ENCODE measurements around the gene NPAS2.

NPAS2 gene

GRCh38 chr2:101027852-101028251 lies 207.9 kb downstream of the NPAS2 start:
- Histone ChIP-seq H3K4me3 (no peak overlapping the region), H3K27me3 (no peaks in the 10 kb centered on the region), H3K9me3 (no peaks in the 10 kb centered on the region), H3K27ac (no peak overlapping the region), H3K4me1 (no peaks in the 10 kb centered on the region), H3K36me3 (peaks cover 38 to 66% (median 45%) of the 10 kb centered on the region in 3 donors)
- no peak for DNase-seq
- no peak for TF ChIP-seq CTCF (IDR thresholded peaks at IDR 0.05)
- intact Hi-C loops (cut with DNase I; ENCODE audit: low total_unique reads), result no loop called here

GRCh38 chr2:101030866-101031554 lies 211.1 kb downstream of the NPAS2 start:
- no peak overlapping the region for H3K4me3 ChIP-seq
- no peaks in the 10 kb centered on the region for H3K4me1 ChIP-seq
- H3K36me3 ChIP-seq, result peaks cover 52 to 88% (median 75%) of the 10 kb centered on the region in 3 donors
- H3K9me3 ChIP-seq, result no peaks in the 10 kb centered on the region
- H3K27ac ChIP-seq, result no peak overlapping the region
- H3K27me3 ChIP-seq, result no peaks in the 10 kb centered on the region
- TF ChIP-seq CTCF (IDR thresholded peaks at IDR 0.05), result no peak
- DNase-seq, result no peak
- intact Hi-C loops (cut with DNase I; ENCODE audit: low total_unique reads), result loop anchor here (5.0 kb wide), 1 partner anchor 126 kb away; no protein-coding TSS in a partner anchor

- H3K36me3 ChIP-seq, result peaks cover 54 to 89% (median 73%) of the 10 kb centered on the region in 3 donors
- no peak overlapping the region for H3K4me3 ChIP-seq
- no peak for DNase-seq
- H3K27me3 ChIP-seq, result no peaks in the 10 kb centered on the region
- no peaks in the 10 kb centered on the region for H3K9me3 ChIP-seq
- no peak for TF ChIP-seq CTCF (IDR thresholded peaks at IDR 0.05)
- H3K4me1 ChIP-seq, result no peaks in the 10 kb centered on the region
- H3K27ac ChIP-seq, result no peak overlapping the region
- intact Hi-C loops (cut with DNase I; ENCODE audit: low total_unique reads), result loop anchor here (5.0 kb wide), 1 partner anchor 125 kb away; no protein-coding TSS in a partner anchor
Measured at GRCh38 chr2:101032084-101032776, 212.3 kb downstream of the NPAS2 start.

- DNase-seq, result no peak
- Histone ChIP-seq H3K4me3 (no peak overlapping the region), H3K4me1 (no peaks in the 10 kb centered on the region), H3K27me3 (no peaks in the 10 kb centered on the region), H3K9me3 (no peaks in the 10 kb centered on the region), H3K27ac (no peak overlapping the region), H3K36me3 (peaks cover 54 to 89% (median 79%) of the 10 kb centered on the region in 3 donors)
- intact Hi-C loops (cut with DNase I; ENCODE audit: low total_unique reads), result no loop called here
- TF ChIP-seq CTCF (IDR thresholded peaks at IDR 0.05), result peak; percentile 54 to 57
Measured at GRCh38 chr2:101036562-101036961, 216.6 kb downstream of the NPAS2 start.

- no peaks in the 10 kb centered on the region for H3K9me3 ChIP-seq
- no peak overlapping the region for H3K27ac ChIP-seq
- no peaks in the 10 kb centered on the region for H3K27me3 ChIP-seq
- no peak overlapping the region for H3K4me3 ChIP-seq
- intact Hi-C loops (cut with DNase I; ENCODE audit: low total_unique reads), result no loop called here
- no peaks in the 10 kb centered on the region for H3K4me1 ChIP-seq
- no peak for DNase-seq
- no peak for TF ChIP-seq CTCF (IDR thresholded peaks at IDR 0.05)
- peaks cover 50 to 82% (median 72%) of the 10 kb centered on the region in 3 donors for H3K36me3 ChIP-seq
Measured at GRCh38 chr2:101037161-101037755, 217.3 kb downstream of the NPAS2 start.

All from tibial artery (tissue), 4 donors.